Hepatocyte (in vitro differentiated cells): ENCODE measurements around the gene CHD5. TPM values are rescaled to one million over a fixed set of nuclear protein-coding genes. Genes with fewer than 3 reads are reported as not detected.
"Not testable (repeated sequence)": the region's sequence is repeated elsewhere in the genome, so short reads cannot be mapped to it uniquely, and the experiment has no call there.

Experiments used
- DNase-seq: peaks from one replicate; pipeline ENCODE4 v3.0.0-alpha.2; 2016; ENCODE audit warnings: low spot score
- H2AFZ ChIP-seq: fragments of 200-600 bp; sonication (generic); 2 replicates; pipeline ENCODE4 v1.6.0; 2016; ENCODE audit warnings: antibody characterized with exemption, mild to moderate bottlenecking
- H3K27ac ChIP-seq: fragments of 200-600 bp; sonication (generic); 2 replicates; pipeline ENCODE4 v1.5.1; 2016; ENCODE audit warnings: mild to moderate bottlenecking
- H3K27me3 ChIP-seq: fragments of 200-600 bp; sonication (generic); 2 replicates; pipeline ENCODE4 v1.6.1; 2016
- H3K36me3 ChIP-seq: fragments of 200-600 bp; sonication (generic); replicated peaks from 2 replicates; pipeline ENCODE4 v1.5.1; 2016; ENCODE audit warnings: low read depth; ENCODE audit not compliant: insufficient read depth
- H3K4me1 ChIP-seq: fragments of 200-600 bp; sonication (generic); 2 replicates; pipeline ENCODE4 v1.5.1; 2016; ENCODE audit warnings: mild to moderate bottlenecking, moderate library complexity; ENCODE audit not compliant: insufficient read depth
- H3K4me2 ChIP-seq: fragments of 200-600 bp; sonication (generic); 2 replicates; pipeline ENCODE4 v1.6.0; 2016
- H3K4me3 ChIP-seq: fragments of 200-600 bp; sonication (generic); 2 replicates; pipeline ENCODE4 v1.5.1; 2016; ENCODE audit warnings: mild to moderate bottlenecking
- H3K79me2 ChIP-seq: fragments of 200-600 bp; sonication (generic); 2 replicates; pipeline ENCODE4 v1.6.0; 2017; ENCODE audit warnings: mild to moderate bottlenecking
- H3K9me2 ChIP-seq: fragments of 200-600 bp; sonication (generic); replicated peaks from 2 replicates; pipeline ENCODE4 v1.6.0; 2017; ENCODE audit warnings: mild to moderate bottlenecking; ENCODE audit not compliant: insufficient read depth
- H3K9me3 ChIP-seq: fragments of 200-600 bp; sonication (generic); 2 replicates; pipeline ENCODE4 v1.5.1; 2016; ENCODE audit warnings: low read depth, mild to moderate bottlenecking
- H4K20me1 ChIP-seq: fragments of 200-600 bp; sonication (generic); 2 replicates; pipeline ENCODE4 v1.6.0; 2016; ENCODE audit warnings: mild to moderate bottlenecking; ENCODE audit not compliant: insufficient read depth, poor library complexity, severe bottlenecking
- CTCF ChIP-seq: fragments of 200-600 bp; sonication (generic); IDR thresholded peaks from 2 replicates; pipeline ENCODE4 v1.5.1; 2016; ENCODE audit warnings: antibody characterized with exemption, mild to moderate bottlenecking; ENCODE audit not compliant: poor library complexity
- EZH2 ChIP-seq: fragments of 200-600 bp; sonication (generic); IDR thresholded peaks from 2 replicates; pipeline ENCODE4 v1.6.1; 2016; ENCODE audit warnings: antibody characterized with exemption, mild to moderate bottlenecking, borderline replicate concordance
- EZH2phosphoT487 ChIP-seq: fragments of 200-600 bp; sonication (generic); IDR thresholded peaks from one replicate; pipeline ENCODE4 v1.6.1; 2018; ENCODE audit warnings: antibody characterized with exemption, mild to moderate bottlenecking, low read depth, moderate library complexity; ENCODE audit not compliant: unreplicated experiment, severe bottlenecking
- WGBS: methylation state at CpG from one replicate; pipeline ENCODE4 v1.1.6; 2016; ENCODE audit warnings: low lambda C conversion rate; ENCODE audit errors: missing lambda C conversion rate; 5-methylcytosine and 5-hydroxymethylcytosine counted together
- polyA plus RNA-seq: library from polyadenylated mRNA; unstranded; fragments of >200 nt; fragmentation: Nextera tagmentation; extraction: Ambion mirVana; gene quantifications from 2 replicates; pipeline ENCODE4 v1.2.1, GENCODE V29; 2016
- total RNA-seq: library from RNA; depleted of rRNA; stranded (reverse); fragments of >200 nt; gene quantifications from 2 replicates; pipeline ENCODE4 v1.2.3, GENCODE V29; 2014

The CHD5 gene
- total and polyA plus RNA-seq, 2 experiments from 2014 or later, result 0.13 TPM; not detected in 1

GRCh38 chr1:6068932-6069331 lies 111.2 kb downstream of the CHD5 start:
- no peak overlapping the region for H3K4me2 ChIP-seq
- no peaks in the 10 kb centered on the region for H3K9me3 ChIP-seq
- no peaks in the 10 kb centered on the region for H3K27me3 ChIP-seq
- TF ChIP-seq CTCF (no peak), EZH2phosphoT487 (no peak), EZH2 (no peak)
- WGBS, result 83% methylated on average over 9 of the region's 9 CpGs
- H3K9me2 ChIP-seq, result no peaks in the 10 kb centered on the region
- no peak overlapping the region for H2AFZ ChIP-seq
- H3K27ac ChIP-seq, result no peak overlapping the region
- no peaks in the 10 kb centered on the region for H4K20me1 ChIP-seq
- no peaks in the 10 kb centered on the region for H3K36me3 ChIP-seq
- H3K4me1 ChIP-seq, result no peaks in the 10 kb centered on the region
- no peak for DNase-seq
- H3K4me3 ChIP-seq, result no peak overlapping the region
- H3K79me2 ChIP-seq, result no peaks in the 10 kb centered on the region

GRCh38 chr1:6068073-6068472 lies 112.0 kb downstream of the CHD5 start:
- Histone ChIP-seq H3K9me2 (no peaks in the 10 kb centered on the region), H3K27ac (no peak overlapping the region), H3K4me2 (no peak overlapping the region), H3K9me3 (no peaks in the 10 kb centered on the region), H4K20me1 (no peaks in the 10 kb centered on the region), H3K36me3 (no peaks in the 10 kb centered on the region), H3K4me1 (no peaks in the 10 kb centered on the region), H2AFZ (no peak overlapping the region), H3K79me2 (no peaks in the 10 kb centered on the region), H3K4me3 (no peak overlapping the region), H3K27me3 (no peaks in the 10 kb centered on the region)
- TF ChIP-seq EZH2phosphoT487 (no peak), CTCF (no peak), EZH2 (no peak)
- no peak for DNase-seq
- 85% methylated on average over 5 of the region's 5 CpGs for WGBS

- WGBS, result 89% methylated on average over 8 of the region's 8 CpGs
- H3K4me2 ChIP-seq, result no peak overlapping the region
- H3K36me3 ChIP-seq, result no peaks in the 10 kb centered on the region
- no peaks in the 10 kb centered on the region for H4K20me1 ChIP-seq
- no peak overlapping the region for H2AFZ ChIP-seq
- no peak overlapping the region for H3K4me3 ChIP-seq
- no peak for TF ChIP-seq EZH2phosphoT487
- TF ChIP-seq EZH2, result no peak
- H3K9me3 ChIP-seq, result no peaks in the 10 kb centered on the region
- no peaks in the 10 kb centered on the region for H3K79me2 ChIP-seq
- no peaks in the 10 kb centered on the region for H3K9me2 ChIP-seq
- H3K27me3 ChIP-seq, result no peaks in the 10 kb centered on the region
- H3K27ac ChIP-seq, result no peak overlapping the region
- DNase-seq, result no peak
- no peaks in the 10 kb centered on the region for H3K4me1 ChIP-seq
Measured at GRCh38 chr1:6066680-6067079, 113.4 kb downstream of the CHD5 start.

GRCh38 chr1:6065093-6065858 lies 114.8 kb downstream of the CHD5 start:
- no peak for TF ChIP-seq CTCF
- TF ChIP-seq EZH2, result no peak
- no peak for TF ChIP-seq EZH2phosphoT487
- DNase-seq, result no peak
- H4K20me1 ChIP-seq, result no peaks in the 10 kb centered on the region
- H3K4me3 ChIP-seq, result no peak overlapping the region
- no peaks in the 10 kb centered on the region for H3K4me1 ChIP-seq
- H2AFZ ChIP-seq, result no peak overlapping the region
- no peaks in the 10 kb centered on the region for H3K36me3 ChIP-seq
- H3K27ac ChIP-seq, result no peak overlapping the region
- 88% methylated on average over 28 of the region's 28 CpGs for WGBS
- no peak overlapping the region for H3K4me2 ChIP-seq
- H3K27me3 ChIP-seq, result no peaks in the 10 kb centered on the region
- no peaks in the 10 kb centered on the region for H3K9me3 ChIP-seq
- H3K79me2 ChIP-seq, result no peaks in the 10 kb centered on the region
- H3K9me2 ChIP-seq, result no peaks in the 10 kb centered on the region

- H4K20me1 ChIP-seq, H3K4me1 ChIP-seq, H3K79me2 ChIP-seq, H2AFZ ChIP-seq, H3K36me3 ChIP-seq, H3K4me2 ChIP-seq, H3K9me2 ChIP-seq, H3K4me3 ChIP-seq, H3K27ac ChIP-seq, H3K9me3 ChIP-seq, DNase-seq, H3K27me3 ChIP-seq: not testable (repeated sequence)
- WGBS, result 92% methylated on average over 7 of the region's 7 CpGs
Measured at GRCh38 chr1:6063532-6064053, 116.5 kb downstream of the CHD5 start.
